IMR-90 (cell line): ENCODE measurements around the gene TFEB. TPM values are rescaled to one million over a fixed set of nuclear protein-coding genes. Genes with fewer than 3 reads are reported as not detected.
A peak's percentile ranks its signal among the peaks of the same experiment; 100 is the strongest.

Experiments
- ATAC-seq: fragments of 200-7000 bp; cut with Tn5 transposase; 2 replicates; pipeline ENCODE4 v1.9.1; 2020; ENCODE audit warnings: low read depth, mild to moderate bottlenecking, moderate library complexity
- BruUV-seq: library from RNA; stranded (reverse); fragments of 400-500 nt; replicated peaks from 2 replicates; lab custom pipeline; 2021; lab: Mats Ljungman, UMichigan
- CTCF ChIA-PET: fragments of 300-600 bp; formaldehyde crosslinking; extraction: SDS; loops from one replicate; lab custom pipeline; 2021; ENCODE audit warnings: antibody characterized with exemption; lab: Yijun Ruan, JAX
- POLR2A ChIA-PET: fragments of 300-600 bp; sonication (Branson Sonifier 250); formaldehyde crosslinking; loops from one replicate; lab custom pipeline; 2022; ENCODE audit warnings: antibody characterized with exemption; ENCODE audit not compliant: unreplicated experiment; lab: Charles Lee
- DNase-seq: peaks from one replicate; pipeline ENCODE4 v3.0.0; 2013
- H2AFZ ChIP-seq: replicated peaks from 2 replicates; pipeline ENCODE3; 2013; ENCODE audit warnings: low read length, mild to moderate bottlenecking; ENCODE audit not compliant: poor library complexity
- H2AK5ac ChIP-seq: 2 replicates; pipeline ENCODE4 v1.6.1; 2013; ENCODE audit warnings: low read depth, low read length, inconsistent platforms
- H2AK9ac ChIP-seq: replicated peaks from 2 replicates; pipeline ENCODE3; 2013; ENCODE audit warnings: mild to moderate bottlenecking, low read depth, low read length, moderate library complexity; ENCODE audit not compliant: poor library complexity
- H2BK120ac ChIP-seq: 2 replicates; pipeline ENCODE4 v1.6.1; 2013; ENCODE audit warnings: low read depth, low read length, inconsistent platforms
- H2BK15ac ChIP-seq: 3 replicates; pipeline ENCODE4 v1.6.1; 2013; ENCODE audit warnings: low read depth, low read length, inconsistent platforms
- H2BK20ac ChIP-seq: 2 replicates; pipeline ENCODE4 v1.6.1; 2013; ENCODE audit warnings: low read depth, mild to moderate bottlenecking, inconsistent platforms, low read length, moderate library complexity
- H2BK5ac ChIP-seq: 2 replicates; pipeline ENCODE4 v1.6.1; 2013; ENCODE audit warnings: mild to moderate bottlenecking, low read depth, low read length, inconsistent platforms; ENCODE audit not compliant: poor library complexity, severe bottlenecking
- H3K14ac ChIP-seq: replicated peaks from 2 replicates; pipeline ENCODE4 v1.6.1; 2013; ENCODE audit warnings: low read depth, low read length, inconsistent platforms
- H3K18ac ChIP-seq: 2 replicates; pipeline ENCODE4 v1.6.1; 2013; ENCODE audit warnings: low read depth, low read length, control low read depth
- H3K23ac ChIP-seq: 2 replicates; pipeline ENCODE4 v1.6.1; 2013; ENCODE audit warnings: low read depth, low read length, inconsistent platforms
- H3K27ac ChIP-seq: 2 replicates; pipeline ENCODE4 v1.5.1; 2013; ENCODE audit warnings: mild to moderate bottlenecking, control low read depth, low read length; ENCODE audit not compliant: insufficient read depth
- H3K27me3 ChIP-seq: 2 replicates; pipeline ENCODE4 v1.6.1; 2013; ENCODE audit warnings: low read length; ENCODE audit not compliant: control insufficient read depth, insufficient read depth
- H3K36me3 ChIP-seq: 2 replicates; pipeline ENCODE4 v1.6.1; 2013; ENCODE audit warnings: low read length, mixed read lengths; ENCODE audit not compliant: control insufficient read depth, insufficient read depth
- H3K4ac ChIP-seq: 2 replicates; pipeline ENCODE4 v1.6.1; 2013; ENCODE audit warnings: low read depth, low read length, inconsistent platforms
- H3K4me1 ChIP-seq: 2 replicates; pipeline ENCODE4 v1.6.1; 2013; ENCODE audit warnings: low read length, mixed read lengths; ENCODE audit not compliant: control insufficient read depth, insufficient read depth
- H3K4me2 ChIP-seq: 2 replicates; pipeline ENCODE4 v1.6.1; 2013; ENCODE audit warnings: low read depth, mild to moderate bottlenecking, control low read depth, low read length, moderate library complexity
- H3K4me3 ChIP-seq: 2 replicates; pipeline ENCODE4 v1.5.1; 2013; ENCODE audit warnings: low read depth, mild to moderate bottlenecking, control low read depth, low read length, moderate library complexity; ENCODE audit not compliant: insufficient read depth
- H3K56ac ChIP-seq: 2 replicates; pipeline ENCODE4 v1.6.1; 2013; ENCODE audit warnings: low read length, inconsistent platforms; ENCODE audit not compliant: insufficient read depth; ENCODE audit errors: extremely low read depth
- H3K79me1 ChIP-seq, 2 experiments: 2 replicates each; pipeline ENCODE4 v1.6.1; 2013; ENCODE audit warnings: low read length in 2 of 2, inconsistent platforms in 1 of 2, low read depth in 1 of 2
- H3K9ac ChIP-seq: 2 replicates; pipeline ENCODE4 v1.6.1; 2013; ENCODE audit warnings: low read depth, low read length, control low read depth
- H3K9me1 ChIP-seq: 2 replicates; pipeline ENCODE4 v1.6.1; 2013; ENCODE audit warnings: low read length, inconsistent platforms; ENCODE audit not compliant: insufficient read depth
- H3K9me3 ChIP-seq: 2 replicates; pipeline ENCODE4 v1.6.1; 2013; ENCODE audit warnings: low read length; ENCODE audit not compliant: control insufficient read depth, insufficient read depth
- H4K20me1 ChIP-seq: 2 replicates; pipeline ENCODE4 v1.6.1; 2013; ENCODE audit warnings: low read length, inconsistent platforms; ENCODE audit not compliant: insufficient read depth
- H4K5ac ChIP-seq: 2 replicates; pipeline ENCODE4 v1.6.1; 2013; ENCODE audit warnings: mild to moderate bottlenecking, low read depth, low read length, control low read depth
- H4K8ac ChIP-seq, 2 experiments: 2 replicates each; pipeline ENCODE4 v1.6.1; 2013; ENCODE audit warnings: low read depth in 2 of 2, low read length in 2 of 2, control low read depth in 1 of 2, inconsistent platforms in 1 of 2
- H4K91ac ChIP-seq: 2 replicates; pipeline ENCODE4 v1.6.1; 2013; ENCODE audit warnings: low read depth, low read length, inconsistent platforms; ENCODE audit not compliant: insufficient read depth
- BHLHE40 ChIP-seq: fragments of 150-350 bp; IDR thresholded peaks from 2 replicates; pipeline ENCODE4 v1.6.1; 2016; ENCODE audit warnings: mild to moderate bottlenecking, low read depth, low read length
- CEBPB ChIP-seq: IDR thresholded peaks from 2 replicates; pipeline ENCODE4 v1.6.1; 2012; ENCODE audit warnings: low read depth, low read length, improper control_type of control experiment
- CHD1 ChIP-seq: IDR thresholded peaks from 2 replicates; pipeline ENCODE4 v1.6.1; 2012; ENCODE audit warnings: low read depth, low read length, improper control_type of control experiment
- FOS ChIP-seq: fragments of 150-350 bp; IDR thresholded peaks from 2 replicates; pipeline ENCODE4 v1.6.1; 2016; ENCODE audit warnings: low read depth, low read length
- MAFK ChIP-seq: IDR thresholded peaks from 2 replicates; pipeline ENCODE4 v1.6.1; 2012; ENCODE audit warnings: low read depth, low read length, improper control_type of control experiment
- MAZ ChIP-seq: IDR thresholded peaks from 2 replicates; pipeline ENCODE4 v1.6.1; 2012; ENCODE audit warnings: low read depth, mild to moderate bottlenecking, low read length, improper control_type of control experiment, moderate library complexity, borderline replicate concordance
- NFE2L2 ChIP-seq: fragments of 150-350 bp; IDR thresholded peaks from 2 replicates; pipeline ENCODE4 v1.6.1; 2016; ENCODE audit warnings: low read depth, mild to moderate bottlenecking, low read length
- POLR2A ChIP-seq: IDR thresholded peaks from 2 replicates; pipeline ENCODE4 v1.6.1; 2012; ENCODE audit warnings: mild to moderate bottlenecking, low read depth, low read length
- RAD21 ChIP-seq: IDR thresholded peaks from 2 replicates; pipeline ENCODE4 v1.6.1; 2012; ENCODE audit warnings: low read length, improper control_type of control experiment
- RCOR1 ChIP-seq: IDR thresholded peaks from 2 replicates; pipeline ENCODE4 v1.6.1; 2012; ENCODE audit warnings: mild to moderate bottlenecking, low read length, improper control_type of control experiment; ENCODE audit not compliant: insufficient replicate concordance
- SMC3 ChIP-seq: fragments of 150-350 bp; IDR thresholded peaks from 2 replicates; pipeline ENCODE4 v1.6.1; 2016; ENCODE audit warnings: low read depth, mild to moderate bottlenecking, antibody characterized with exemption, low read length, moderate library complexity
- WGBS, 2 experiments: methylation state at CpG; one replicate each; pipeline versions ENCODE4 v1.1.5 to v1.1.7; 2013; ENCODE audit warnings: missing lambda C conversion rate in 2 of 2; ENCODE audit not compliant: insufficient read length in 1 of 2; ENCODE audit errors: extremely low coverage in 2 of 2; 5-methylcytosine and 5-hydroxymethylcytosine counted together
- dilution Hi-C: fragments of 300-500 bp; cut with HindIII; formaldehyde crosslinking; loops from one replicate; pipeline ENCODE4 v1.14.3; 2018; ENCODE audit warnings: low sequenced_read_pairs; ENCODE audit not compliant: unreplicated experiment
- in situ Hi-C: fragments of 300-500 bp; cut with MboI; formaldehyde crosslinking; loops from 3 replicates; pipeline ENCODE4 v1.14.3; 2019; ENCODE audit warnings: low sequenced_read_pairs, inconsistent platforms, mixed read lengths
- intact Hi-C: fragments of 100-400 bp; cut with micrococcal nuclease; formaldehyde crosslinking; loops from 2 replicates; pipeline ENCODE4 v1.10.0; 2022
- polyA plus RNA-seq, 3 experiments: library from polyadenylated mRNA; depleted of rRNA; stranded (reverse); fragments of >200 nt; gene quantifications; 2 replicates each; pipeline ENCODE4 v1.2.3, GENCODE V29; 2012; ENCODE audit warnings: low replicate concordance in 1 of 3
- total RNA-seq: library from RNA; depleted of rRNA; stranded (reverse); fragments of >200 nt; gene quantifications from 2 replicates; pipeline ENCODE4 v1.2.3, GENCODE V29; 2012
- TF ChIP-seq, protein P1 (sequence below): fragments of 150-350 bp; IDR thresholded peaks from 2 replicates; pipeline ENCODE4 v1.6.1; 2017; ENCODE audit warnings: mild to moderate bottlenecking, antibody characterized with exemption, low read length, low read depth
- TF ChIP-seq, protein P2 (sequence below): fragments of 150-350 bp; IDR thresholded peaks from 2 replicates; pipeline ENCODE4 v1.6.1; 2016; ENCODE audit warnings: low read depth, mild to moderate bottlenecking, low read length, moderate library complexity, borderline replicate concordance

Gene TFEB
- total and polyA plus RNA-seq, 2 of the 4 experiments (the other 2 are of a cell fraction), result 4.5 to 4.9 TPM

DNA sequence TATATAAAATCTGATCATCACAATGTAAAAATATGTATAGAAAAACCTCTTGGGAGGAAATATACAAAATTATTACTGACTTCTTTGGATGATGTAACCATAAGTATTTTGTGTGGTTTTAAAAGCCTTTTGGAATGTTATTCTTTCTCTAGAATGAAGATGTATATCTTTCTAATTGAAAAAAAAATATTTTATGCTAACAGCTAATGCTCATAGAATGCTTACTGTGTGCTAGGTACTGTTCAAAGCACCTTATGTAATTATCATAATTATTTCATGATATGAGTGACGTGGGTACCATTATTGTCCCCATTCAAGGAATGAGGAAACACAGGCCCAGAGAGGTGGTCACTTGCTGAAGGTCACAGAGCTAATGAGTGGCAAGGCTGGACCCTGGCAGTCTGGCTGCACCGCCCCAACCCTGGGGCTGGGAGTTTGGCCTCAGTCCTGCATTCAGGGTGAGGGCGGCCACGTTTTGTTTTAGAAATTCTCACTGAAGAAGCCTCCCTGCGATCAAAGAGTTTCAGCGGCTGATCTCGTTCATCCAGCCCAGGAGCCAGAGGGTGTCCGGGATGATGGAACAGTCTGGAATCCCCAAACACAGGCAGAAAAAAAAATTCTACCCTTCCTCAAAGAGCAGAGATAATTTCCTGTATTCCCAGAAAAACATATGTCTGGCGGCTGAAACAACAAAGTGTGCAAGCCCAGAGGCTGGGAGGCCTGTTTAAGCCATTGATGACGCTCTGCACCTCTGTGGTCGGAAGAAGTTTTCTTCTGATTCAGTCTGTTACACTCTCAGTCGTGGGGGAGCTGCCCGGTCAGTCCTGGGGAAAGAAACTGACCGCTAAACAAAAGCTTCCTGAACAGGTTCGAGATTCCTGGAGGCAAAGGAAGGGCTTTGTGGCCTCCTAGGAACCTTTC, 37.3 kb downstream of the TFEB start:
- H2BK20ac ChIP-seq, result peak overlapping the region; percentile 63
- peak overlapping the region; percentile 49 for H3K14ac ChIP-seq
- H3K27me3 ChIP-seq, result no peaks in the 10 kb centered on the region; the same call in 1 of the 2 replicates
- DNase-seq (peak; percentile 98), ATAC-seq (peak; percentile 87)
- POLR2A ChIA-PET, result no interaction called here
- peak overlapping the region; percentile 15; the same call in 1 of the 2 replicates for H3K9ac ChIP-seq
- H3K56ac ChIP-seq, result peak overlapping the region; percentile 54; the same call in 1 of the 2 replicates
- WGBS, 2 experiments, result 78% methylated on average over 1 of the region's 15 CpGs; no CpG with 5 or more reads in 1 of the 2 experiments
- peak overlapping the region; percentile 37 for H3K4me2 ChIP-seq
- peak overlapping the region; percentile 69; the same call in 2 of the 3 replicates for H2BK15ac ChIP-seq
- H3K79me1 ChIP-seq, result no peaks in the 10 kb centered on the region
- H4K20me1 ChIP-seq, result no peaks in the 10 kb centered on the region; the same call in 1 of the 2 replicates
- H2AK9ac ChIP-seq, result peak overlapping the region; percentile 84
- no peaks in the 10 kb centered on the region for H3K36me3 ChIP-seq
- CTCF ChIA-PET, result no interaction called here
- peak overlapping the region; percentile 38 for H4K5ac ChIP-seq
- H2AK5ac ChIP-seq, result peak overlapping the region; percentile 66; the same call in 1 of the 2 replicates
- peak overlapping the region; percentile 79 for H3K23ac ChIP-seq
- H3K9me3 ChIP-seq, result no peaks in the 10 kb centered on the region
- peak overlapping the region; percentile 34 for H3K4ac ChIP-seq
- peak overlapping the region; percentile 19 for H3K18ac ChIP-seq
- peak overlapping the region; percentile 65 for H3K27ac ChIP-seq
- H2AFZ ChIP-seq, result peak overlapping the region; percentile 82
- peak overlapping the region; percentile 72 for H4K91ac ChIP-seq
- no peak overlapping the region for H3K4me3 ChIP-seq
- intact Hi-C loops, result loop anchor here (5.0 kb wide), 1 partner anchor 79 kb away; the partner anchor contains the start of gene FRS3
- dilution Hi-C loops, result no loop called here
- H4K8ac ChIP-seq, result peak overlapping the region; percentile 64 to 80
- peaks cover 12% of the 10 kb centered on the region for H3K4me1 ChIP-seq
- H3K9me1 ChIP-seq, result peaks cover 4% of the 10 kb centered on the region; the same call in 1 of the 2 replicates
- in situ Hi-C loops, result no loop called here
- peak overlapping the region; percentile 76 for H2BK5ac ChIP-seq
- no TSS peak for BruUV-seq
- H2BK120ac ChIP-seq, result peak overlapping the region; percentile 46
- TF ChIP-seq SMC3 (no peak), FOS (peak; percentile 39), MAFK (no peak), BHLHE40 (peak; percentile 70), RCOR1 (peak; percentile 83), CHD1 (no peak), CEBPB (peak; percentile 25; the same call in 1 of the 2 replicates), RAD21 (peak; percentile 19; the same call in 1 of the 2 replicates), POLR2A (peak; percentile 39), MAZ (0 out of 2 replicates have a peak, but pooled peaks have one; percentile 25), NFE2L2 (no peak)
- TF ChIP-seq, protein P1, sequence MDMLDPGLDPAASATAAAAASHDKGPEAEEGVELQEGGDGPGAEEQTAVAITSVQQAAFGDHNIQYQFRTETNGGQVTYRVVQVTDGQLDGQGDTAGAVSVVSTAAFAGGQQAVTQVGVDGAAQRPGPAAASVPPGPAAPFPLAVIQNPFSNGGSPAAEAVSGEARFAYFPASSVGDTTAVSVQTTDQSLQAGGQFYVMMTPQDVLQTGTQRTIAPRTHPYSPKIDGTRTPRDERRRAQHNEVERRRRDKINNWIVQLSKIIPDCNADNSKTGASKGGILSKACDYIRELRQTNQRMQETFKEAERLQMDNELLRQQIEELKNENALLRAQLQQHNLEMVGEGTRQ, result no peak
- TF ChIP-seq, protein P2, sequence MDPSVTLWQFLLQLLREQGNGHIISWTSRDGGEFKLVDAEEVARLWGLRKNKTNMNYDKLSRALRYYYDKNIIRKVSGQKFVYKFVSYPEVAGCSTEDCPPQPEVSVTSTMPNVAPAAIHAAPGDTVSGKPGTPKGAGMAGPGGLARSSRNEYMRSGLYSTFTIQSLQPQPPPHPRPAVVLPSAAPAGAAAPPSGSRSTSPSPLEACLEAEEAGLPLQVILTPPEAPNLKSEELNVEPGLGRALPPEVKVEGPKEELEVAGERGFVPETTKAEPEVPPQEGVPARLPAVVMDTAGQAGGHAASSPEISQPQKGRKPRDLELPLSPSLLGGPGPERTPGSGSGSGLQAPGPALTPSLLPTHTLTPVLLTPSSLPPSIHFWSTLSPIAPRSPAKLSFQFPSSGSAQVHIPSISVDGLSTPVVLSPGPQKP, result no peak
